Nephron progenitor cell (in vitro differentiated cells): ENCODE results near the gene NSF.

Experiments used
- DNase-seq: peaks from one replicate; pipeline ENCODE4 v3.0.0; 2021
- H3K27ac Mint-ChIP-seq: 2 replicates; pipeline ENCODE4 v1.8.0; 2021; ENCODE audit warnings: mild to moderate bottlenecking, moderate library complexity, mixed read lengths
- H3K27me3 Mint-ChIP-seq: 2 replicates; pipeline ENCODE4 v1.8.0; 2021; ENCODE audit warnings: mild to moderate bottlenecking, low read depth, mixed read lengths; ENCODE audit not compliant: poor library complexity
- H3K36me3 Mint-ChIP-seq: 2 replicates; pipeline ENCODE4 v1.8.0; 2021; ENCODE audit warnings: low read depth, mixed read lengths
- H3K4me1 Mint-ChIP-seq: 2 replicates; pipeline ENCODE4 v1.8.0; 2021; ENCODE audit warnings: mixed read lengths
- H3K4me3 Mint-ChIP-seq: 2 replicates; pipeline ENCODE4 v1.8.0; 2021; ENCODE audit warnings: mild to moderate bottlenecking, moderate library complexity, mixed read lengths
- H3K9me3 Mint-ChIP-seq: 2 replicates; pipeline ENCODE4 v1.8.0; 2021; ENCODE audit warnings: mild to moderate bottlenecking, moderate library complexity, mixed read lengths
- CTCF ChIP-seq: fragments of 200-600 bp; sonication (generic); IDR thresholded peaks from 2 replicates; pipeline ENCODE4 v1.5.0; 2021; ENCODE audit warnings: antibody characterized with exemption

NSF gene

DNA sequence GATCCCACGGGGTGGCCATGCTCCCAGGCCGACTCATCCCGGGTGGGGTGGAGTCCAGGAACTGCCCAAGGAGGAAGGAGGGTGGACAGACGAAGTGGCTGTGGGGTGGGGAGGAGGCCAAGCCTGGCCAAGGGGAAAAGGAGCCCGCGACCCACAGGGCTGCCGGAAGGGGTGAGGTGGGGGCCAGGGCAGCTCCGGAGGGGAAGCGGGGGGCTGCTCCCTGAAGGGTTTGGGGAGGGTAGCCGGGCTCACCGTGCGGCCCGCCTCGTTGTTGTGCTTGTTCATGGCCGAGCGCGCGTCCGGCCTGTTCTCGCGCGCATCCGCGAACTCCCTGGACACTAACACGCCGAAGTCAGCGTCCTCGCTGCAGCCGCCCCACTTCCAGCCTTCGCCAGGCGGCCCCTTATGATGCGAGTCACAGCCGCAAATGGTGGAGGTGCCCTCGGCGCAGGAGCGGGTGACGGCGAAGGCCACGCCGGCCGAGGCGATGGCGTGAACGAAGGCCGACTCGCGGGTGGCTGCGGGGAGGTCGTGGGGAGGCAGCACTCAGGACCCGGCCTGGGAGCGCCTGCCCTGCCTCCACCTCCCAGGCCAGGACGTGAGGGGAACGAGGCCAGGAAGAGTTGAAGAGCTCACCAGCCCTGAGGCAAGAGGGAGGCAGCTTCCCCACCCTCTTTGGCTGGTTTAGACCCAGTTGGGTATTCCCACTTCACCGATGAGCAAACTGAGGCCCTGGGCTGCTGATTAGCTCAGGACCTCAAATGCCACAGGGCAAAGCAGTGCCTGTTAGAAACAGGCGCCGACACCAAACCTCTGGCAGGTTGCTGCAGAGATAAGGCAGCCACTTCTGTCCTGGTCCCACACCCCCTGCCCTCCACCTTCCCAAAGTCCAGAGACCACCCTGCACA, 179.3 kb downstream of the NSF start:
- peaks cover 17% of the 10 kb centered on the region for H3K4me1 Mint-ChIP-seq
- no peak for TF ChIP-seq CTCF
- H3K4me3 Mint-ChIP-seq: no peak overlapping the region
- DNase-seq: no peak
- H3K27me3 Mint-ChIP-seq: peaks cover 33% of the 10 kb centered on the region
- H3K27ac Mint-ChIP-seq: no peak overlapping the region
- H3K9me3 Mint-ChIP-seq: no peaks in the 10 kb centered on the region
- peaks cover 14% of the 10 kb centered on the region for H3K36me3 Mint-ChIP-seq

DNA sequence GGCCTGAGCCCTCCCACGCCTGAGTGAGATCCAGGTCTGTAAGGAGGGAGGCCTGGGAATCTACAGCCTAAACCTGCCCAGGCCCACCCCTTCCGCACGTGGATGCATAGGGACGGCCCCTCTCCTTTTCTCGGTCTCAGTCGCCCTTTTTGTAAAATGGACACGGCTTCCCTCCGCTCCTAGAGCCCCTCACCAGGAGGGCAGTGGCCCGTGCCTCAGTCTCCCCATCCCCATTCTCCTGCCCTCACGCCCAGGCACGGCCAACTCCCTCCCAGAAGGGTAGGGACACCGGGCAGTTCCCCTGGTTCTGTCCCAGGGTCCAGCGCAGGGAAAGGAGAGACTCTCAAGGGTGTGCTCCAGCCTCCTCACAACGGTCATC, 180.0 kb downstream of the NSF start:
- DNase-seq: no peak
- H3K4me1 Mint-ChIP-seq: peaks cover 16% of the 10 kb centered on the region
- peaks cover 14% of the 10 kb centered on the region for H3K36me3 Mint-ChIP-seq
- H3K27ac Mint-ChIP-seq: no peak overlapping the region
- H3K4me3 Mint-ChIP-seq: peak overlapping the region; percentile 78
- peaks cover 39% of the 10 kb centered on the region for H3K27me3 Mint-ChIP-seq
- no peaks in the 10 kb centered on the region for H3K9me3 Mint-ChIP-seq
- no peak for TF ChIP-seq CTCF

DNA sequence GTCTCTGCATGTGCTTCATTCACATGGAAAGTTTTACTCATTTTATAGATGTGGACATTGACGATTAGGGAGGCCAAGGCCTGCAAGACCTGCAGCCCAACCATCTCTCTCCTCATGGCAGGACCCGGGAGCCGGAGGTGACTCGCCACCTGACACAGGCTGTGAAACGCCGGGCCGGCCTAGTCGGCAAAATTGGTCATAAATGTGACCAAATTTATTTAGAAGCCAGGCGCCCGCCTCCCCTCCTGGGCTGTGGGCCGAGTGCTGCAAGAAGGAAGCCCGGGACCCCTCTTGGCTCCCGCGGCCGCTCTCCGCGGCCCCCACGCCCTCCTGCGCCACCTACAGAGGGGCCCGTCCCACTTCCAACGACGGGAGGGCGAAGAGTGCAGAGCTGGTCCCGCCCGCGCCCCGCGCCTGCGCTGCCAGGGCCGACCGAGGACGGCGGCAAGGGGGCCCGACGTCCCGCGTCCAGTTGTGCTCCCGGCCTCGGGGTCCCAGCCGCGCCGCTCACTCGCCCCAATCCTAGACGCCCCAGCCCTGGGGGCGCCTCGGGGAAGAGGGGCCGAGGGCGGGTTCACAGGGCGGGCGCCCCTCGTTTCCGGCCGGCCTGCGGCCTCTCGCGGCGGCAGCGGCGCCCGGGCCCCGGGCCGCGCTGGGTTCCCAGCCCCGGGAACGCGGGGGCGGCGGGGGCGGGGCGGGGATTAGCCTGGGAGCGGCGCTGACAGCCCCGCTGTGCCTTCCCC, 180.5 kb downstream of the NSF start:
- no peak for TF ChIP-seq CTCF
- peaks cover 12% of the 10 kb centered on the region for H3K4me1 Mint-ChIP-seq
- no peaks in the 10 kb centered on the region for H3K9me3 Mint-ChIP-seq
- peak overlapping the region; percentile 78 for H3K4me3 Mint-ChIP-seq
- H3K27me3 Mint-ChIP-seq: peaks cover 39% of the 10 kb centered on the region
- DNase-seq: peak; percentile 73
- no peak overlapping the region for H3K27ac Mint-ChIP-seq
- peaks cover 14% of the 10 kb centered on the region for H3K36me3 Mint-ChIP-seq

GRCh38 chr17:46771561-46772474, 181.3 kb downstream of the NSF start:
- DNase-seq: peak; percentile 72
- TF ChIP-seq CTCF: no peak
- Mint-ChIP-seq H3K27me3 (peaks cover 40% of the 10 kb centered on the region), H3K9me3 (no peaks in the 10 kb centered on the region), H3K27ac (no peak overlapping the region), H3K4me3 (peak overlapping the region; percentile 77), H3K36me3 (peaks cover 10% of the 10 kb centered on the region), H3K4me1 (peaks cover 12% of the 10 kb centered on the region)

GRCh38 chr17:46772475-46773220, 182.2 kb downstream of the NSF start:
- peaks cover 7% of the 10 kb centered on the region for H3K4me1 Mint-ChIP-seq
- H3K9me3 Mint-ChIP-seq: no peaks in the 10 kb centered on the region
- H3K36me3 Mint-ChIP-seq: peaks cover 4% of the 10 kb centered on the region
- peaks cover 43% of the 10 kb centered on the region for H3K27me3 Mint-ChIP-seq
- no peak for TF ChIP-seq CTCF
- H3K27ac Mint-ChIP-seq: no peak overlapping the region
- DNase-seq: no peak
- peak overlapping the region; percentile 77 for H3K4me3 Mint-ChIP-seq
